GM12878 (cell line): Measurements from ENCODE around the gene CTIF. TPM values are rescaled to one million over a fixed set of nuclear protein-coding genes. Genes with fewer than 3 reads are reported as not detected.

Experiments used
- BACH1 ChIP-seq: fragments of 450-650 bp; IDR thresholded peaks from 2 replicates; pipeline ENCODE4 v1.6.1; 2017; ENCODE audit warnings: mild to moderate bottlenecking, borderline replicate concordance
- HCFC1 ChIP-seq: fragments of 150-350 bp; IDR thresholded peaks from 2 replicates; pipeline ENCODE4 v1.6.1; 2014; ENCODE audit warnings: low read length
- HDGF ChIP-seq: fragments of 450-650 bp; IDR thresholded peaks from 2 replicates; pipeline ENCODE4 v1.6.1; 2016; ENCODE audit warnings: antibody characterized with exemption
- KLF5 ChIP-seq: fragments of 450-650 bp; IDR thresholded peaks from 2 replicates; pipeline ENCODE4 v1.6.1; 2014; ENCODE audit warnings: mild to moderate bottlenecking; ENCODE audit not compliant: partially characterized antibody
- MYB ChIP-seq: fragments of 150-350 bp; IDR thresholded peaks from 2 replicates; pipeline ENCODE4 v1.6.1; 2014; ENCODE audit warnings: mild to moderate bottlenecking, low read depth, low read length, borderline replicate concordance
- NFIC ChIP-seq: IDR thresholded peaks from 2 replicates; pipeline ENCODE4 v1.6.1; 2012; ENCODE audit warnings: low read depth, mild to moderate bottlenecking, inconsistent platforms, low read length, moderate library complexity
- NFYA ChIP-seq: IDR thresholded peaks from 2 replicates; pipeline ENCODE4 v1.6.1; 2011; ENCODE audit warnings: low read depth, mild to moderate bottlenecking, low read length, improper control_type of control experiment, borderline replicate concordance
- RCOR1 ChIP-seq: conservative IDR thresholded peaks from 2 replicates; pipeline ENCODE4 v1.6.1; 2012; ENCODE audit warnings: low read depth, low read length, improper control_type of control experiment
- TAF1 ChIP-seq: IDR thresholded peaks from 2 replicates; pipeline ENCODE4 v1.6.1; 2011; ENCODE audit warnings: mild to moderate bottlenecking, low read depth, low read length, borderline replicate concordance
- ZSCAN29 ChIP-seq: fragments of 450-650 bp; IDR thresholded peaks from 2 replicates; pipeline ENCODE4 v1.6.1; 2017; ENCODE audit warnings: mild to moderate bottlenecking, moderate library complexity
- polyA plus RNA-seq, 11 experiments: library from polyadenylated mRNA; depleted of rRNA in 4 of 11; unstranded in 6 of 11; stranded (reverse) in 5 of 11; fragments of >200 nt; fragmentation: Nextera tagmentation in 4 of 11; fragmentation: Illumina TruSeq in 1 of 11; extraction: Ambion mirVana in 4 of 11; extraction: Trizol in 1 of 11; gene quantifications; 1 replicate in 1 of 11; 2 replicates in 10 of 11; pipeline versions ENCODE4 v1.2.1 to v1.2.3, GENCODE V29; 2011 to 2016; ENCODE audit warnings: inconsistent platforms in 2 of 11, missing spikeins in 2 of 11, low read depth in 1 of 11
- total RNA-seq, 4 experiments: library from RNA; depleted of rRNA in 3 of 4; stranded (reverse); fragments of >200 nt in 3 of 4; fragmentation: Illumina TruSeq in 1 of 4; extraction: Trizol in 1 of 4; gene quantifications; 2 replicates each; pipeline versions ENCODE4 v1.2.1 to v1.2.3, GENCODE V29; 2013 to 2021
- TF ChIP-seq, protein P1 (sequence below): fragments of 450-650 bp; conservative IDR thresholded peaks from 2 replicates; pipeline ENCODE4 v1.6.1; 2017; ENCODE audit warnings: mild to moderate bottlenecking, moderate library complexity
- TF ChIP-seq, protein P2 (sequence below): fragments of 450-650 bp; formaldehyde crosslinking; IDR thresholded peaks from 2 replicates; pipeline ENCODE4 v1.5.0; 2022; ENCODE audit warnings: mild to moderate bottlenecking, missing genetic modification characterization
- TF ChIP-seq, protein P3 (sequence below), 3 experiments: IDR thresholded peaks in 2 of 3; conservative IDR thresholded peaks in 1 of 3; 2 replicates each; pipeline ENCODE4 v1.5.1; 2011; ENCODE audit warnings: low read depth in 3 of 3, low read length in 3 of 3, mild to moderate bottlenecking in 3 of 3, control low read depth in 2 of 3, moderate library complexity in 2 of 3, inconsistent platforms in 1 of 3, mixed read lengths in 1 of 3; ENCODE audit not compliant: control insufficient read depth in 2 of 3, insufficient read depth in 1 of 3; ENCODE audit errors: extremely low read depth in 1 of 3
- TF ChIP-seq, protein P4 (sequence below): fragments of 450-650 bp; IDR thresholded peaks from 2 replicates; pipeline ENCODE4 v1.6.1; 2016; ENCODE audit warnings: mild to moderate bottlenecking

CTIF gene
- total and polyA plus RNA-seq, 10 of the 15 experiments (the other 5 are each of a cell fraction or from before 2014, with no cell fraction given): 0.06 to 11.6 (median 2.5) TPM

DNA sequence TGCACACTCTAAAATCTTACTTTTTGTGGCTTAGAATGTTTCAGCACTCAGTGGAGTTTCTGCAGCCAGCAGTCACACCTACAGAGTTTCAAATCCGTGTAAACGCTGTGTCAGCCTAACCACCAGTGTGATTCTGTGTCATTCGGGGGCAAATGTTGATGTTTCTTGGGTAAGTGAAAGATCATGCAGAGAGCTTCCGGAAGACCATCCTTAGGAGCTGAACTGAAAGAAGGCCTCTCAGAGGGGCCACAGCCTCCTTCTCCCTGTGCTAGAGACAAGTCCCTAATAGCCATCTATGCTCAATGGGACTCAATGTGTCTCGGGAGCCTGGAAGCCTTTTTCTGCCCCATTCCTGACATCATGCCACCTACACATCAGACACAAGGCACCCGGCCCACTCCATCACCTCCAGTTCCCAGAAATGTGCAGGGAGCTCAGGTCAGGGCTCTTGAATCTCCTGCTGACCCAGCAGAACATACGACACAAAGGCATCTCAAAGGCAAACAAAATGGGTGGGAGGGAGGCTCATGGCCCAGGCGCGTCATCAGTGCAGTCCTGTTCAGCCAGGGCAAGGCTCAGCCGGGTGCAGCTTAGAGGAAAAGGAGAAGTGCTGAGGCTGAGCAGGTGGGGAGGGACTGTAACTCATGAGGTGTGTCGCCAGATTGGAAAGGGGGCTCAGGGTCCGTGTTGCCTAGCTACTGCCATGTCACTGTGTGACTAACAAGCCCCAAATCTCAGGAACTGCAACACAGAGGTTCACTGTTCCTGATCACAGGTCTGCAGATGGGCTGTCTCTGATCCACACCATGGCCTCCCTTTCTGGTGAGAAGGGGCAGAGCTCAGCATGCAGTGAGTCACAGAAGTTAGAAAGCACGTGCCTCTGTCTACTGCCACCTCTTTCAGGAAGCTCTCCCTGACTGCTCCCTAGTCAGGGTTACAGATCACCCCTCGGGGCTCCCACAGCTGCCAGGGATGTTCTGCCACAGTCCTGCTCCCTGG is 329.9 kb downstream of the CTIF start (continued):
- TF ChIP-seq RCOR1 (0 out of 2 replicates have a peak, but pooled peaks have one; percentile 30), NFYA (no peak), TAF1 (peak; percentile 27; the same call in 1 of the 2 replicates), NFIC (peak; percentile 87), BACH1 (peak; percentile 91; the same call in 1 of the 2 replicates), KLF5 (no peak), HCFC1 (peak; percentile 20; the same call in 1 of the 2 replicates), ZSCAN29 (no peak), HDGF (peak; percentile 96), MYB (no peak)
- TF ChIP-seq, protein P1, sequence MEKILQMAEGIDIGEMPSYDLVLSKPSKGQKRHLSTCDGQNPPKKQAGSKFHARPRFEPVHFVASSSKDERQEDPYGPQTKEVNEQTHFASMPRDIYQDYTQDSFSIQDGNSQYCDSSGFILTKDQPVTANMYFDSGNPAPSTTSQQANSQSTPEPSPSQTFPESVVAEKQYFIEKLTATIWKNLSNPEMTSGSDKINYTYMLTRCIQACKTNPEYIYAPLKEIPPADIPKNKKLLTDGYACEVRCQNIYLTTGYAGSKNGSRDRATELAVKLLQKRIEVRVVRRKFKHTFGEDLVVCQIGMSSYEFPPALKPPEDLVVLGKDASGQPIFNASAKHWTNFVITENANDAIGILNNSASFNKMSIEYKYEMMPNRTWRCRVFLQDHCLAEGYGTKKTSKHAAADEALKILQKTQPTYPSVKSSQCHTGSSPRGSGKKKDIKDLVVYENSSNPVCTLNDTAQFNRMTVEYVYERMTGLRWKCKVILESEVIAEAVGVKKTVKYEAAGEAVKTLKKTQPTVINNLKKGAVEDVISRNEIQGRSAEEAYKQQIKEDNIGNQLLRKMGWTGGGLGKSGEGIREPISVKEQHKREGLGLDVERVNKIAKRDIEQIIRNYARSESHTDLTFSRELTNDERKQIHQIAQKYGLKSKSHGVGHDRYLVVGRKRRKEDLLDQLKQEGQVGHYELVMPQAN: no peak
- TF ChIP-seq, protein P2, sequence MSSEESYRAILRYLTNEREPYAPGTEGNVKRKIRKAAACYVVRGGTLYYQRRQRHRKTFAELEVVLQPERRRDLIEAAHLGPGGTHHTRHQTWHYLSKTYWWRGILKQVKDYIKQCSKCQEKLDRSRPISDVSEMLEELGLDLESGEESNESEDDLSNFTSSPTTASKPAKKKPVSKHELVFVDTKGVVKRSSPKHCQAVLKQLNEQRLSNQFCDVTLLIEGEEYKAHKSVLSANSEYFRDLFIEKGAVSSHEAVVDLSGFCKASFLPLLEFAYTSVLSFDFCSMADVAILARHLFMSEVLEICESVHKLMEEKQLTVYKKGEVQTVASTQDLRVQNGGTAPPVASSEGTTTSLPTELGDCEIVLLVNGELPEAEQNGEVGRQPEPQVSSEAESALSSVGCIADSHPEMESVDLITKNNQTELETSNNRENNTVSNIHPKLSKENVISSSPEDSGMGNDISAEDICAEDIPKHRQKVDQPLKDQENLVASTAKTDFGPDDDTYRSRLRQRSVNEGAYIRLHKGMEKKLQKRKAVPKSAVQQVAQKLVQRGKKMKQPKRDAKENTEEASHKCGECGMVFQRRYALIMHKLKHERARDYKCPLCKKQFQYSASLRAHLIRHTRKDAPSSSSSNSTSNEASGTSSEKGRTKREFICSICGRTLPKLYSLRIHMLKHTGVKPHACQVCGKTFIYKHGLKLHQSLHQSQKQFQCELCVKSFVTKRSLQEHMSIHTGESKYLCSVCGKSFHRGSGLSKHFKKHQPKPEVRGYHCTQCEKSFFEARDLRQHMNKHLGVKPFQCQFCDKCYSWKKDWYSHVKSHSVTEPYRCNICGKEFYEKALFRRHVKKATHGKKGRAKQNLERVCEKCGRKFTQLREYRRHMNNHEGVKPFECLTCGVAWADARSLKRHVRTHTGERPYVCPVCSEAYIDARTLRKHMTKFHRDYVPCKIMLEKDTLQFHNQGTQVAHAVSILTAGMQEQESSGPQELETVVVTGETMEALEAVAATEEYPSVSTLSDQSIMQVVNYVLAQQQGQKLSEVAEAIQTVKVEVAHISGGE (CRISPR knock-in tag): no peak
- TF ChIP-seq, protein P3, sequence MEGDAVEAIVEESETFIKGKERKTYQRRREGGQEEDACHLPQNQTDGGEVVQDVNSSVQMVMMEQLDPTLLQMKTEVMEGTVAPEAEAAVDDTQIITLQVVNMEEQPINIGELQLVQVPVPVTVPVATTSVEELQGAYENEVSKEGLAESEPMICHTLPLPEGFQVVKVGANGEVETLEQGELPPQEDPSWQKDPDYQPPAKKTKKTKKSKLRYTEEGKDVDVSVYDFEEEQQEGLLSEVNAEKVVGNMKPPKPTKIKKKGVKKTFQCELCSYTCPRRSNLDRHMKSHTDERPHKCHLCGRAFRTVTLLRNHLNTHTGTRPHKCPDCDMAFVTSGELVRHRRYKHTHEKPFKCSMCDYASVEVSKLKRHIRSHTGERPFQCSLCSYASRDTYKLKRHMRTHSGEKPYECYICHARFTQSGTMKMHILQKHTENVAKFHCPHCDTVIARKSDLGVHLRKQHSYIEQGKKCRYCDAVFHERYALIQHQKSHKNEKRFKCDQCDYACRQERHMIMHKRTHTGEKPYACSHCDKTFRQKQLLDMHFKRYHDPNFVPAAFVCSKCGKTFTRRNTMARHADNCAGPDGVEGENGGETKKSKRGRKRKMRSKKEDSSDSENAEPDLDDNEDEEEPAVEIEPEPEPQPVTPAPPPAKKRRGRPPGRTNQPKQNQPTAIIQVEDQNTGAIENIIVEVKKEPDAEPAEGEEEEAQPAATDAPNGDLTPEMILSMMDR (IDR thresholded peaks at IDR 0.05 in 2 of 3, conservative IDR thresholded peaks at IDR 0.05 in 1 of 3; ENCODE audit: control insufficient read depth in 2 of 3, extremely low read depth in 1 of 3, insufficient read depth in 1 of 3, low read depth in 3 of 3, low read length in 3 of 3): no peak
- TF ChIP-seq, protein P4, sequence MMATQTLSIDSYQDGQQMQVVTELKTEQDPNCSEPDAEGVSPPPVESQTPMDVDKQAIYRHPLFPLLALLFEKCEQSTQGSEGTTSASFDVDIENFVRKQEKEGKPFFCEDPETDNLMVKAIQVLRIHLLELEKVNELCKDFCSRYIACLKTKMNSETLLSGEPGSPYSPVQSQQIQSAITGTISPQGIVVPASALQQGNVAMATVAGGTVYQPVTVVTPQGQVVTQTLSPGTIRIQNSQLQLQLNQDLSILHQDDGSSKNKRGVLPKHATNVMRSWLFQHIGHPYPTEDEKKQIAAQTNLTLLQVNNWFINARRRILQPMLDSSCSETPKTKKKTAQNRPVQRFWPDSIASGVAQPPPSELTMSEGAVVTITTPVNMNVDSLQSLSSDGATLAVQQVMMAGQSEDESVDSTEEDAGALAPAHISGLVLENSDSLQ: peak; percentile 67; the same call in 1 of the 2 replicates
